ENCODE data around the gene RAB3GAP2. TPM values are rescaled to one million over a fixed set of nuclear protein-coding genes. Genes with fewer than 3 reads are reported as not detected.
"Not testable (repeated sequence)": the region's sequence is repeated elsewhere in the genome, so short reads cannot be mapped to it uniquely, and the experiment has no call there.

Gene RAB3GAP2
- total RNA-seq, 3 donors from 2014 or later (not counting 1 experiment from before 2014, with no cell fraction given) = 47.3 to 52.7 (median 51.5) TPM

- no peaks in the 10 kb centered on the region for H3K27me3 Mint-ChIP-seq (ENCODE audit: low read depth in 2 of 2)
- Histone ChIP-seq H3K4me1 (ENCODE audit: control insufficient read depth, insufficient read depth, low read length) (no peaks in the 10 kb centered on the region), H3K9me3 (ENCODE audit: control insufficient read depth, insufficient read depth, low read length) (no peaks in the 10 kb centered on the region), H3K36me3 (ENCODE audit: control insufficient read depth, insufficient read depth, low read length) (peaks cover 42% of the 10 kb centered on the region), H3K27ac (ENCODE audit: low read length) (no peak overlapping the region), H3K4me3 (ENCODE audit: low read length) (no peak overlapping the region), H3K27me3 (ENCODE audit: control insufficient read depth, insufficient read depth, low read length) (no peaks in the 10 kb centered on the region)
- H3K36me3 Mint-ChIP-seq = no peaks in the 10 kb centered on the region
- intact Hi-C loops (cut with micrococcal nuclease) = no loop called here
- peak; percentile 76 to 95 (median 87) for ATAC-seq
- no peaks in the 10 kb centered on the region for H3K9me3 Mint-ChIP-seq
- H3K4me1 Mint-ChIP-seq = peaks cover 4 to 7% of the 10 kb centered on the region in 2 donors
- DNase-seq = peak in 1 of 2 donors; percentile 74
- peak overlapping the region; percentile 58 to 75 for H3K27ac Mint-ChIP-seq
- peak overlapping the region; percentile 85 for H3K4me3 Mint-ChIP-seq
- WGBS (ENCODE audit: insufficient coverage) = 81% methylated on average over 4 of the region's 5 CpGs
- TF ChIP-seq CTCF (IDR thresholded peaks at IDR 0.05) = peak; percentile 83
These were observed 159.0 kb downstream of the RAB3GAP2 start for GRCh38 chr1:220113136-220113695.

GRCh38 chr1:220112600-220112999 is 159.7 kb downstream of the RAB3GAP2 start:
- DNase-seq; intact Hi-C loops (cut with micrococcal nuclease); ATAC-seq; H3K4me3 ChIP-seq (ENCODE audit: low read length); H3K36me3 Mint-ChIP-seq; H3K27me3 Mint-ChIP-seq (ENCODE audit: low read depth in 2 of 2); H3K4me3 Mint-ChIP-seq; H3K9me3 ChIP-seq (ENCODE audit: control insufficient read depth, insufficient read depth, low read length); H3K27ac Mint-ChIP-seq; H3K27ac ChIP-seq (ENCODE audit: low read length); H3K4me1 Mint-ChIP-seq; H3K27me3 ChIP-seq (ENCODE audit: control insufficient read depth, insufficient read depth, low read length); H3K4me1 ChIP-seq (ENCODE audit: control insufficient read depth, insufficient read depth, low read length); H3K9me3 Mint-ChIP-seq: not testable (repeated sequence)
- 96% methylated on average over 4 of the region's 4 CpGs for WGBS (ENCODE audit: insufficient coverage)
- H3K36me3 ChIP-seq (ENCODE audit: control insufficient read depth, insufficient read depth, low read length) = peaks cover 41% of the 10 kb centered on the region

- not testable (repeated sequence) for H3K27ac Mint-ChIP-seq, H3K36me3 Mint-ChIP-seq
- peaks cover 53% of the 10 kb centered on the region for H3K36me3 ChIP-seq (ENCODE audit: control insufficient read depth, insufficient read depth, low read length)
These were observed 161.8 kb downstream of the RAB3GAP2 start for GRCh38 chr1:220110473-220110872.

GRCh38 chr1:220099826-220100225 is 172.4 kb downstream of the RAB3GAP2 start:
- Mint-ChIP-seq H3K27ac (no peak overlapping the region), H3K9me3 (no peaks in the 10 kb centered on the region), H3K4me1 (peaks cover 13 to 15% of the 10 kb centered on the region in 2 donors), H3K36me3 (no peaks in the 10 kb centered on the region), H3K4me3 (no peak overlapping the region), H3K27me3 (ENCODE audit: low read depth in 2 of 2) (no peaks in the 10 kb centered on the region)
- Histone ChIP-seq H3K4me3 (ENCODE audit: low read length) (no peak overlapping the region), H3K27me3 (ENCODE audit: control insufficient read depth, insufficient read depth, low read length) (no peaks in the 10 kb centered on the region), H3K9me3 (ENCODE audit: control insufficient read depth, insufficient read depth, low read length) (no peaks in the 10 kb centered on the region), H3K36me3 (ENCODE audit: control insufficient read depth, insufficient read depth, low read length) (peaks cover 54% of the 10 kb centered on the region), H3K27ac (ENCODE audit: low read length) (no peak overlapping the region), H3K4me1 (ENCODE audit: control insufficient read depth, insufficient read depth, low read length) (peaks cover 7% of the 10 kb centered on the region)
- DNase-seq (no peak), ATAC-seq (no peak)
- intact Hi-C loops (cut with micrococcal nuclease) = no loop called here
- no peak for TF ChIP-seq CTCF (IDR thresholded peaks at IDR 0.05)

More at GRCh38 chr1:220110473-220110872, 161.8 kb downstream of the RAB3GAP2 start:
- H3K9me3 ChIP-seq (ENCODE audit: control insufficient read depth, insufficient read depth, low read length); intact Hi-C loops (cut with micrococcal nuclease); H3K4me1 Mint-ChIP-seq; ATAC-seq; H3K4me3 ChIP-seq (ENCODE audit: low read length); H3K27me3 Mint-ChIP-seq (ENCODE audit: low read depth in 2 of 2); H3K27me3 ChIP-seq (ENCODE audit: control insufficient read depth, insufficient read depth, low read length); H3K27ac ChIP-seq (ENCODE audit: low read length); H3K9me3 Mint-ChIP-seq; H3K4me3 Mint-ChIP-seq; H3K4me1 ChIP-seq (ENCODE audit: control insufficient read depth, insufficient read depth, low read length); DNase-seq: not testable (repeated sequence)
- WGBS (ENCODE audit: insufficient coverage) = 94% methylated on average over 6 of the region's 6 CpGs

Other genes starting within 250 kb of the RAB3GAP2 start
- 10 to 100 TPM; 46.8 to 61.2 (median 47.4) TPM for gene EPRS1, start 225.9 kb downstream of the RAB3GAP2 start, total RNA-seq
- gene BPNT1, start 182.7 kb downstream of the RAB3GAP2 start, total RNA-seq = 10 to 100 TPM in 1 of 3 donors, 1 to 10 TPM in 2; 8.8 to 11.6 (median 8.9) TPM
- 10 to 100 TPM; 27.5 to 35.0 (median 34.0) TPM for gene IARS2, start 178.3 kb downstream of the RAB3GAP2 start, total RNA-seq